T47D (cell line): ENCODE data around the gene LGALS9C.
"Not testable (repeated sequence)": the region's sequence is repeated elsewhere in the genome, so short reads cannot be mapped to it uniquely, and the experiment has no call there.

Source experiments
- DNase-seq, 2 experiments: peaks; one replicate each; pipeline versions ENCODE4 v3.0.0 to v3.0.0-alpha.2; 2011 to 2012; ENCODE audit warnings: low read depth in 1 of 2, low spot score in 1 of 2
- in situ Hi-C: cut with HindIII; loops from 2 replicates; pipeline ENCODE4 v1.10.0; 2016; ENCODE audit warnings: low sequenced_read_pairs, low pct_unique_long_range_greater_than_20kb

Gene LGALS9C

GRCh38 chr17:18470345-18470930 is 6.2 kb upstream of the LGALS9C start:
- in situ Hi-C loops, DNase-seq: not testable (repeated sequence)

- DNase-seq, in situ Hi-C loops: not testable (repeated sequence)
Observed at GRCh38 chr17:18473967-18474366, 2.6 kb upstream of the LGALS9C start.

GRCh38 chr17:18474754-18475153 is 1.8 kb upstream of the LGALS9C start:
- peak in 1 of 2 experiments; percentile 27 for DNase-seq
- in situ Hi-C loops, result not testable (repeated sequence)

DNA sequence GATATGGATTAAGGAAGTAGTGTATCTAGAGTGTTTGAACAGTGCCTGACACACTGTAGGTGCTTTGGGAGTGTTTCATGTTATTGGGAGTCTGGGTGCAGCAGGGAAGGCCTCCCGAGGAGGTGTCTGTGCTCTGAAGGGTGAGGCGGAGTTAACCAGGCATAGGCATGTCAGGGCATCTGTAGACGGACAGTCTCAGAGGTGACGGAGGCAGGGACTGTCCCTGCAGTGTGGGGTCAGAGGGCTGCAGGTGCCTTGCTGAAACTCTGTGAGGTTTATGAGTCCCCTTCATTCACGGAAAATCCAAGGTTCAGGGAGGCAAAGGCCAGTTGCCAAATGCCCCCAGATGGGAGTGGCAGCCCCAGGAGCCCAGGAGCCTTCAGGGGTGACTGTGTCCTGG is 778 bp downstream of the LGALS9C start:
- DNase-seq, in situ Hi-C loops: not testable (repeated sequence)

- DNase-seq, in situ Hi-C loops: not testable (repeated sequence)
Observed at GRCh38 chr17:18478362-18478761, 1.8 kb downstream of the LGALS9C start.

DNA sequence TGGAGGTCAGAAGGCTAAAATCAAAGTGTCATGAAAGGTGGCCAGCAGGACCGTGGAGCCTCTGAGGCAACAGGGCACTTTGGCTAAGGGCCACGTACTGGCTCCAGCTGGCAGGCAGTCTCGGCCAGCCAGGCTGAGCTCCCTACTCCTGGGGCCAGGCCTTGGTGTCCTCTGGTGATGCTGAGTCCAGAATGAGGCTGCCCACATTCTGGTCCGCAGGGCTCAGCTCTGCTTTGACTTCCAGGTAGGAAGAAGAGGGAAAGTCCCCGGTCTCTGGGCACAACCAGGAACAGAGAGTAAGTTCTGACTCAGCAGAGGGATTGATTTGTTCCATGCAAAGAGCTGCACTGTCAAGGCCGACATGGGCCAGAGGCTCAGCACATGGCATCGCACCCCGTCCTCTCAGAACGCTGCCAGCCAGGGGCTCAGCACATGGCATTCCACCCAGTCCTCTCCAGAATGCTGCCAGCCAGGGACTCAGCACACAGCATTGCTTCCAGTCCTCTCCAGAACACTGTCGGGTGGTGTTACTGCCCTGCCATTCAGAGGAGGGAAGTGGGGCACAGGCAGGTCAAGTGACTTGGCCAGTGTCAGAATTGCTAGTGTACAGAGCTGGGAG is 2.5 kb downstream of the LGALS9C start:
- DNase-seq, in situ Hi-C loops: not testable (repeated sequence)

GRCh38 chr17:18481775-18482174 is 5.2 kb downstream of the LGALS9C start:
- DNase-seq, in situ Hi-C loops: not testable (repeated sequence)

- in situ Hi-C loops, result not testable (repeated sequence)
Observed at GRCh38 chr17:18485936-18486464, 9.4 kb downstream of the LGALS9C start.

DNA sequence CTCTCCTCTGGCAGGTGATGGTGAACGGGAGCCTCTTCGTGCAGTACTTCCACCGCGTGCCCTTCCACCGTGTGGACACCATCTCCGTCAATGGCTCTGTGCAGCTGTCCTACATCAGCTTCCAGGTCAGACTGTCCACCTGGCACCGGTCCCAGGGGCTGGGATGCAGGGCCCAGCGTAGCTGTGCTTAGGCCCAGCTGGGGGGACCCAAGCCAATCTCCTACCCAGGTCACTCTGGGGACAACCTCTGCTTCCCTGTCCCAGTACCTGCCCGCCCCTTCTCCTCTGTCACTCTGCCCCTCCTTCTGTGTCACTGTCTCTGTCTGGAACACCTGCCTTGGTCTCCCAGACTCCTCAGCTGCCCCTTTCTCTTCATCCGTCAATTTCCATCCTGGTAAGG is 11.0 kb downstream of the LGALS9C start:
- DNase-seq, in situ Hi-C loops: not testable (repeated sequence)

More at GRCh38 chr17:18485936-18486464, 9.4 kb downstream of the LGALS9C start:
- DNase-seq, result not testable (repeated sequence)

DNA sequence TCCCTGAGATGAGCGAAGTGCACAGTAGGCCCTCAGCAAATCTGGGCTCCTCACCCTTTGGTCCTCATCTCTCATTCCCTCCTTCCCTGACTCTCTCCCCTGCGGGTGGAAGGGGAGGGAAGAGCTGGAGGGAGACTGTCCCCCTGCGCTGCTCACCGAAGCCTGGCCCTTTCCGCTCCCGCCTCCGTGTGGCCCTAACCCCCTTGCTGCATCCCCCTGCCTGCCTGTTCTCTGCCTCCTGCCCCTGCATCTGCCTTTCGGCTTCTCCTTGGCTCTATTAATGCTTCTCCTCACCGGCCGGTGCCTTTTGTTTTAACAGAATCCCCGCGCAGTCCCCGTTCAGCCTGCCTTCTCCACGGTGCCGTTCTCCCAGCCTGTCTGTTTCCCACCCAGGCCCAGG is 12.0 kb downstream of the LGALS9C start:
- DNase-seq, in situ Hi-C loops: not testable (repeated sequence)

DNA sequence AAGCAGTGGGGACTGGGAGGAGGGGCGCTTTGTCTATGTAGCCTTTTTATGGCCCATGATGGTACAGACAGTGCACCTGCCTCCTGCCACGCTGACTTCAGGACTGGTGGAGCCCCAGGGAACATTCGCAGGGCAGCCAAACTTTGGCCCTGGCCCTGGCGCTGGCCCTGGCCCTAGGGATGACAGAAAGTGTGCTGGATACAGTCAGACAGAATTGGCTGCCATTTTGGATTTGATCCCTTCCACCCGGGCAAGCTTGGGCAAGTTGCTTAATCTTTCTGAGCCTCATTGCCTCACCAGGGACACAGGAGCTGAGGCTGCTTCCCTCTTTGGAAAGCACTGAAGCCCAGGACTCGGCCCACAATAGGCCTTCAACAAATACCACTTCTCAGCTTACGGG is 13.4 kb downstream of the LGALS9C start:
- DNase-seq, in situ Hi-C loops: not testable (repeated sequence)

- DNase-seq, in situ Hi-C loops: not testable (repeated sequence)
Observed at GRCh38 chr17:18492712-18493480, 16.3 kb downstream of the LGALS9C start.

DNA sequence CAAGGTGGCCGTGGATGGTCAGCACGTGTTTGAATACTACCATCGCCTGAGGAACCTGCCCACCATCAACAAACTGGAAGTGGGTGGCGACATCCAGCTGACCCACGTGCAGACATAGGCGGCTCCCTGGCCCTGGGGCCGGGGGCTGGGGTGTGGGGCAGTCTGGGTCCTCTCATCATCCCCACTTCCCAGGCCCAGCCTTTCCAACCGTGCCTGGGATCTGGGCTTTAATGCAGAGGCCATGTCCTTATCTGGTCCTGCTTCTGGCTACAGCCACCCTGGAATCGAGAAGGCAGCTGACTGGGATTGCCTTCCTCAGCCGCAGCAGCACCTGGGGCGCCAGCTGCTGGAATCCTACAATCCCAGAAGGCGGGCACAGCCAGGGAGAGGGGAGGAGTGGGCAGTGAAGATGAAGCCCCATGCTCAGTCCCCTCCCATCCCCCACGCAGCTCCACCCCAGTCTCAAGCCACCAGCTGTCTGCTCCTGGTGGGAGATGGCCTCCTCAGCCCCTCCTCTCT is 17.7 kb downstream of the LGALS9C start:
- DNase-seq, in situ Hi-C loops: not testable (repeated sequence)

DNA sequence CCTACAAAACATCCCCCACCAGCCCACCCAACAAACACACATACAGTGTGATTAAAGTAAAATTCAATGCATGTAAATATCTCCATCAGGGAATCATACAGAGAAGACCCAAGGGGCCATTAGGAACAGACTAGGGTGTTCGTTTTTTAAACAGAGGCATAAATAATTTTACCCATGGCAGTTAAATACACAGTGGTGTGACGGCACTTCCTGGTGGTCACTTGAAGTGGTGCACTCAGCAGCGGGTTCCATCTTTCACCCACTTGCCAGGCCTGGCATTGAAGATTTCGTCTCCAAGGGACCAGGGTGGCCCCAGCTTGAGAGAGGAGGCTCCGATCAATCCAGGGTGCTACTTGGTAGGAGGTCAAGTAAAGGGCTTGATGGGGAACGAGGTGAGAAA is 20.5 kb downstream of the LGALS9C start:
- in situ Hi-C loops, result not testable (repeated sequence)

GRCh38 chr17:18499100-18499499 is 22.5 kb downstream of the LGALS9C start:
- in situ Hi-C loops, DNase-seq: not testable (repeated sequence)

More for the DNA sequence above, 20.5 kb downstream of the LGALS9C start:
- not testable (repeated sequence) for DNase-seq

- DNase-seq, in situ Hi-C loops: not testable (repeated sequence)
Observed at GRCh38 chr17:18499756-18500155, 23.2 kb downstream of the LGALS9C start.

DNA sequence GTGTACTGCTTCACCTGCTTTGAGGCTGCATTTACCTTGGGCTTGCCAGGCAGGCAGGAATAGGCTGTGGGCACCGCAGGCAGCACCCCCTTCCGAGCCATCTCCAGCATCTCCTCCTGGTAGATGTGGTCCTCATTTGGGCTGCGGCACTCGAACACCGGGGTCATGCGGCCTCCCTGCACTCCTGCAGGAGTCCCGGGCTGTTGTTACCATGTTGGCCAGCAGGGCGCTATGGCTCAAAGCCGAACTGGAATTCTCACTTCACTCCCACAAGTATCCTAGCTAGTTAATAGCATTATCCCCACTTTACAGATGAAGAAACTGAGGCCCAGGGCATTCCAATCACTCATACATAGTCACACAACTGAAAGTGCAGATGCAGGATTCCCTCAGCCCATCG is 23.7 kb downstream of the LGALS9C start:
- in situ Hi-C loops, DNase-seq: not testable (repeated sequence)

DNA sequence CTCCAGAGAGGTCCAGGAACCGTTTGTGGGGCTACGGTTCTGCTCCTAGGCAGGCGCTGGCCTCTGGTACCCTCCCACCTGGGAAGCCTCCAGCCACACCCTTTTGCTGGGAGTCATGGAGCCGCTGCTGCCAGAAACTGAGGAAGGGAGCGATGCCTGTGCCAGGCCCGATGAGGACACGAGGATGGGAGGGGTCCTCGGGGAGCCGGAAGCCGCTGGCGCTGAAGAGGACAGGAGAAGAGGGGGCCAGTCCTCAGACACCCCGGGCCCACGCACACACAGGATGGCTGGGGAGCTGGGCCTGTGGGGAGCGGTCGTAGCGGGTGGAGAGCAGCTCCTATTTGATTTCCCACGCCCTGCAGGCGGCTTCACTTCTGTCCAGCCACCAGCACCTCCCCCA is 24.2 kb downstream of the LGALS9C start:
- DNase-seq, in situ Hi-C loops: not testable (repeated sequence)
